ENCODE data around the gene SERPINA5. TPM values are rescaled to one million over a fixed set of nuclear protein-coding genes. Genes with fewer than 3 reads are reported as not detected.

SERPINA5 gene
- total and polyA plus RNA-seq, 2 of the 13 experiments (the other 11 are each of a cell fraction or from before 2014, with no cell fraction given): 449 to 498 TPM

GRCh38 chr14:94593749-94594431, 12.7 kb downstream of the SERPINA5 start (continued):
- TF ChIP-seq ZSCAN29 (CRISPR knock-in tag; conservative IDR thresholded peaks at IDR 0.05) (peak; percentile 90), ZNF160 (CRISPR knock-in tag; IDR thresholded peaks at IDR 0.05) (no peak; the same call in 1 of the 2 replicates), ZNF558 (CRISPR knock-in tag; IDR thresholded peaks at IDR 0.05; ENCODE audit: borderline replicate concordance) (peak; percentile 93; the same call in 1 of the 2 replicates), ELF4 (CRISPR knock-in tag; IDR thresholded peaks at IDR 0.05; ENCODE audit: borderline replicate concordance) (0 out of 2 replicates have a peak, but pooled peaks have one; percentile 16), SP4 (CRISPR knock-in tag; IDR thresholded peaks at IDR 0.05) (peak; percentile 80), GZF1 (CRISPR knock-in tag; IDR thresholded peaks at IDR 0.05) (peak; percentile 79; the same call in 1 of the 2 replicates), TFAP4 (IDR thresholded peaks at IDR 0.05; ENCODE audit: borderline replicate concordance, low read depth) (peak; percentile 94; the same call in 1 of the 2 replicates), YEATS2 (CRISPR knock-in tag; IDR thresholded peaks at IDR 0.05; ENCODE audit: borderline replicate concordance) (peak; percentile 68; the same call in 1 of the 2 replicates), PRDM10 (CRISPR knock-in tag; IDR thresholded peaks at IDR 0.05; ENCODE audit: low read depth) (peak; percentile 78; the same call in 1 of the 2 replicates), NBN (conservative IDR thresholded peaks at IDR 0.05) (no peak), SCMH1 (CRISPR knock-in tag; IDR thresholded peaks at IDR 0.05; ENCODE audit: borderline replicate concordance) (no peak), HNF4A (CRISPR knock-in tag; IDR thresholded peaks at IDR 0.05) (peak; percentile 99), NCOA1 (CRISPR knock-in tag; IDR thresholded peaks at IDR 0.05) (peak; percentile 100), NR2F6 (IDR thresholded peaks at IDR 0.05) (peak; percentile 100), NR2F6 (CRISPR knock-in tag; IDR thresholded peaks at IDR 0.05) (peak; percentile 99), ZNF687 (CRISPR knock-in tag; IDR thresholded peaks at IDR 0.05) (peak; percentile 95), SMAD3 (CRISPR knock-in tag; IDR thresholded peaks at IDR 0.05) (peak; percentile 99), FOXP1 (IDR thresholded peaks at IDR 0.05) (peak; percentile 73), FOXP1 (CRISPR knock-in tag; IDR thresholded peaks at IDR 0.05) (peak; percentile 96), BHLHE40 (IDR thresholded peaks at IDR 0.05; ENCODE audit: low read length) (peak; percentile 68), HBP1 (CRISPR knock-in tag; IDR thresholded peaks at IDR 0.05; ENCODE audit: low read depth) (peak; percentile 85; the same call in 1 of the 2 replicates)
